A549 (cell line): ENCODE data around the gene ZNF608. TPM values are rescaled to one million over a fixed set of nuclear protein-coding genes. Genes with fewer than 3 reads are reported as not detected.

ENCODE experiments used
- ATAC-seq, 2 experiments: fragments of 200-7000 bp in 1 of 2; fragments of >200 bp in 1 of 2; cut with Nextera tagmentation in 1 of 2; cut with Tn5 transposase in 1 of 2; 3 replicates each; pipeline versions ENCODE4 v1.8.0 to v1.9.1; 2018 to 2020; ENCODE audit warnings: mild to moderate bottlenecking in 1 of 2, moderate library complexity in 1 of 2
- CTCF ChIA-PET: fragments of 300-600 bp; sonication (Branson Sonifier 250); formaldehyde crosslinking; extraction: SDS; loops from one replicate; lab custom pipeline; 2021; ENCODE audit warnings: antibody characterized with exemption, inconsistent platforms; lab: Yijun Ruan, JAX
- POLR2A ChIA-PET: fragments of 350-600 bp; formaldehyde crosslinking; extraction: SDS; loops from one replicate; lab custom pipeline; 2021; ENCODE audit warnings: antibody characterized with exemption, inconsistent platforms; lab: Yijun Ruan, JAX
- DNase-seq, 2 experiments: peaks; one replicate each; pipeline versions ENCODE4 v3.0.0 to v3.0.0-alpha.2; 2011 to 2016; ENCODE audit warnings: low read depth in 1 of 2, low spot score in 1 of 2
- FAIRE-seq: peaks from 2 replicates; lab custom pipeline; 2011; peaks lifted over from hg19 to GRCh38; lab: Jason Lieb, UNC
- H3K27ac ChIP-seq, 2 experiments: fragments of >200 bp; sonication (Bioruptor Twin); formaldehyde crosslinking; 3 replicates each; pipeline ENCODE4 v1.5.1; 2016 to 2017
- H3K4me1 ChIP-seq: fragments of >200 bp; sonication (Bioruptor Twin); formaldehyde crosslinking; 3 replicates; pipeline ENCODE4 v1.6.1; 2016
- H3K4me2 ChIP-seq: fragments of >200 bp; sonication (Bioruptor Twin); formaldehyde crosslinking; 3 replicates; pipeline ENCODE4 v1.6.1; 2016
- H3K4me3 ChIP-seq: fragments of >200 bp; sonication (Bioruptor Twin); formaldehyde crosslinking; 3 replicates; pipeline ENCODE4 v1.5.1; 2016
- H3K9me3 ChIP-seq: fragments of >200 bp; sonication (Bioruptor Twin); formaldehyde crosslinking; 3 replicates; pipeline ENCODE4 v1.6.1; 2016
- E2F6 ChIP-seq: IDR thresholded peaks from 2 replicates; pipeline ENCODE4 v1.6.1; 2012; ENCODE audit warnings: low read depth, borderline replicate concordance
- EHMT2 ChIP-seq: fragments of 200-600 bp; sonication (generic); IDR thresholded peaks from 2 replicates; pipeline ENCODE4 v1.6.1; 2016; ENCODE audit warnings: antibody characterized with exemption, low read depth, mild to moderate bottlenecking, moderate library complexity
- FOXS1 ChIP-seq: fragments of 250-450 bp; sonication (Bioruptor Pico); IDR thresholded peaks from 2 replicates; pipeline ENCODE4 v1.5.0; 2020; ENCODE audit warnings: mild to moderate bottlenecking, moderate library complexity
- HEYL ChIP-seq: fragments of 250-450 bp; sonication (Bioruptor Pico); IDR thresholded peaks from 2 replicates; pipeline ENCODE4 v1.8.0; 2021; ENCODE audit warnings: mild to moderate bottlenecking, moderate library complexity
- HMGXB4 ChIP-seq: fragments of 250-450 bp; sonication (Bioruptor Pico); IDR thresholded peaks from 2 replicates; pipeline ENCODE4 v1.5.0; 2021; ENCODE audit warnings: mild to moderate bottlenecking, moderate library complexity, borderline replicate concordance
- MAZ ChIP-seq: fragments of 150-350 bp; IDR thresholded peaks from 2 replicates; pipeline ENCODE4 v1.6.1; 2014; ENCODE audit warnings: antibody characterized with exemption, low read depth, low read length, borderline replicate concordance
- MYC ChIP-seq: IDR thresholded peaks from 2 replicates; pipeline ENCODE4 v1.6.1; 2012; ENCODE audit warnings: mild to moderate bottlenecking, inconsistent platforms, low read length, improper control_type of control experiment, borderline replicate concordance
- PHF8 ChIP-seq: fragments of 200-600 bp; sonication (generic); IDR thresholded peaks from 2 replicates; pipeline ENCODE4 v1.6.1; 2016; ENCODE audit warnings: low read depth, mild to moderate bottlenecking, antibody characterized with exemption, moderate library complexity, borderline replicate concordance
- REST ChIP-seq: fragments of 200-600 bp; sonication (generic); IDR thresholded peaks from 2 replicates; pipeline ENCODE4 v1.6.1; 2016; ENCODE audit warnings: antibody characterized with exemption, mild to moderate bottlenecking, moderate library complexity
- RFX5 ChIP-seq: fragments of 450-650 bp; IDR thresholded peaks from 2 replicates; pipeline ENCODE4 v1.7.1; 2014; ENCODE audit warnings: antibody characterized with exemption, mild to moderate bottlenecking, moderate library complexity
- RNF2 ChIP-seq: fragments of 200-600 bp; sonication (generic); IDR thresholded peaks from 2 replicates; pipeline ENCODE4 v1.6.1; 2016; ENCODE audit warnings: low read depth, mild to moderate bottlenecking, antibody characterized with exemption, moderate library complexity, borderline replicate concordance
- TFCP2L1 ChIP-seq: fragments of 250-450 bp; sonication (Bioruptor Pico); IDR thresholded peaks from 2 replicates; pipeline ENCODE4 v1.5.0; 2021; ENCODE audit warnings: mild to moderate bottlenecking
- ZC3H11A ChIP-seq: fragments of 450-650 bp; IDR thresholded peaks from 2 replicates; pipeline ENCODE4 v1.6.1; 2014; ENCODE audit warnings: antibody characterized with exemption, mild to moderate bottlenecking
- WGBS: methylation state at CpG from one replicate; pipeline ENCODE4 v1.1.6; 2017; ENCODE audit errors: missing lambda C conversion rate; 5-methylcytosine and 5-hydroxymethylcytosine counted together
- polyA plus RNA-seq, 4 experiments: library from polyadenylated mRNA; depleted of rRNA in 3 of 4; stranded (reverse); fragments of >200 nt; fragmentation: RNase III in 1 of 4; extraction: RNeasy Plus Mini Kit Qiagen cat#74134 plus additional on column Dnase treatment in 1 of 4; gene quantifications; 2 replicates in 3 of 4; 3 replicates in 1 of 4; pipeline ENCODE4 v1.2.3, GENCODE V29; 2011 to 2017

The ZNF608 gene
- polyA plus RNA-seq, 2 of the 4 experiments (the other 2 are of a cell fraction), result 0.77 to 1.8 TPM

GRCh38 chr5:124700333-124700732 is 46.1 kb downstream of the ZNF608 start:
- Histone ChIP-seq H3K4me3 (no peak overlapping the region), H3K27ac (no peak overlapping the region), H3K9me3 (no peaks in the 10 kb centered on the region), H3K4me2 (no peak overlapping the region), H3K4me1 (no peaks in the 10 kb centered on the region)
- ChIA-PET CTCF (no interaction called here), POLR2A (no interaction called here)
- ATAC-seq (no peak), DNase-seq (no peak), FAIRE-seq (no peak)
- WGBS, result 91% methylated on average over 3 of the region's 3 CpGs
- TF ChIP-seq ZC3H11A (no peak), E2F6 (no peak), HMGXB4 (no peak), MYC (no peak), MAZ (no peak), EHMT2 (no peak)

DNA sequence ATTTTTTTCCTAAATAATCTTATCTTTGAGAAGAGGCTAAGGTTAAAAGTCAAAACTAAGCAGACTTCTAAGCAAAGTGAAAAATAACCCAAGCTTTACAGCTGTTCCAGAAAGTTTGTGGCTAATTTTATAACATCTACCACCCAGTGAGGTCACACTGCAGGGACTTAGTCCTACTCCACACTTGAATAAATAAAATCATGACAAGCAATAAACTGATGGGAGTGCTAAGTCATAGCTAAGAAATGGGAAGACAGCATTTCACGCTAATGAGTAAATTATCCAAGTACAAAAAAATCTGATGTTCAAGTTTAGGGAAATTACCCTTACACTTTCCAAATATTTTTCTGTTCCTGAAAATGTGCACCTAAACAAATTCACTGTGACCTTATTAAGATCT is 47.7 kb downstream of the ZNF608 start:
- Histone ChIP-seq H3K4me3 (no peak overlapping the region), H3K4me1 (no peaks in the 10 kb centered on the region), H3K4me2 (no peak overlapping the region), H3K27ac (no peak overlapping the region), H3K9me3 (no peaks in the 10 kb centered on the region)
- FAIRE-seq (no peak), ATAC-seq (no peak), DNase-seq (no peak)
- POLR2A ChIA-PET, result no interaction called here
- WGBS, result 100% methylated on average over 1 of the region's 1 CpG
- CTCF ChIA-PET, result interaction anchor here (1.0 to 2.0 kb wide), 4 partner anchors 10 to 28 kb away, joined by 3 to 6 read pairs (median 6); no protein-coding TSS in a partner anchor
- no peak for TF ChIP-seq RNF2
- no peak for TF ChIP-seq PHF8

DNA sequence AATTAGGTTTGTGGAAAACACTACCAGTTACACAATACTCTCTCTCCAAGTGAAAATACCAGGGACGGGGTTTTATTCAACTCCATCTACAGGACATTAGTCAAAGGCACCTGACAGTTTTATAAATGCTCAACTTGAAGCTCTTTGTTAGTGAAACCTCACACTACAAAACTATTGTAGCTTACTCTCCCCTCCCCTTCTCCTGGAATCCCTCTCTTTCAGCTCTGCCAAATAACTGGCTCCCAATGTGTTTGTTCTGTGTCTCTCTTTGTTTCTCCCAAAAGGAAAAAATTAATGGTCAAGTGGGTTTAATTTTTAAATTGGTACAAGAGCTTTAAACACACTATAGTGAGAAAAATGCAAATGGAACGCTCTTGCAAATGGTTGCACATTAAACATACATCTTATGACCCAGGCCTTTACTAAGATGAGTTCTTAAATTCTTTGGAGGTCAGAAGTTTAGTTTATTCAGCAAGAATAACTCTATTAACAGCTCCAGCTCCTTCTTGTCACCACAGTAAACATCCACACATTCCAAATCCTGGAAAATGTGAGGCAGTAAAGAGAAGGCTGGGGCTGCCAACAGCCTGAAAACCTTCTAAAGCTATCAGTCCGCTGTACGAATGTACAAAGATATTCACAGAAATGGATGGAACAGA is 48.4 kb downstream of the ZNF608 start:
- no peak for ATAC-seq
- TF ChIP-seq RFX5, result no peak
- no peak for TF ChIP-seq TFCP2L1
- TF ChIP-seq HEYL (CRISPR knock-in tag), result no peak
- TF ChIP-seq FOXS1, result no peak
- no peak for TF ChIP-seq REST
- CTCF ChIA-PET, result interaction anchor here (1.0 to 2.0 kb wide), 4 partner anchors 10 to 28 kb away, joined by 3 to 6 read pairs (median 6); no protein-coding TSS in a partner anchor

More for the DNA sequence above, 48.4 kb downstream of the ZNF608 start:
- Histone ChIP-seq H3K4me3 (no peak overlapping the region), H3K9me3 (no peaks in the 10 kb centered on the region), H3K4me1 (no peaks in the 10 kb centered on the region), H3K27ac (no peak overlapping the region), H3K4me2 (no peak overlapping the region)
- DNase-seq (no peak), FAIRE-seq (no peak)
- 81% methylated on average over 4 of the region's 4 CpGs for WGBS
- POLR2A ChIA-PET, result no interaction called here
